H1 (cell line): ENCODE data around the gene RAB8B. TPM values are rescaled to one million over a fixed set of nuclear protein-coding genes. Genes with fewer than 3 reads are reported as not detected.

Experiments used
- CTCF ChIA-PET: fragments of 300-600 bp; sonication (Branson Sonifier 250); formaldehyde crosslinking; loops from one replicate; lab custom pipeline; 2021; ENCODE audit not compliant: partially characterized antibody; lab: Charles Lee
- POLR2A ChIA-PET: fragments of 300-600 bp; sonication (Branson Sonifier 250); formaldehyde crosslinking; loops from one replicate; lab custom pipeline; 2021; ENCODE audit warnings: inconsistent platforms; ENCODE audit not compliant: partially characterized antibody; lab: Charles Lee
- DNase-seq, 2 experiments: peaks; one replicate each; pipeline versions ENCODE4 v3.0.0 to v3.0.0-alpha.2; 2010 to 2022; ENCODE audit warnings: low spot score in 2 of 2, low read depth in 1 of 2, mixed read lengths in 1 of 2
- FAIRE-seq: peaks from 2 replicates; lab custom pipeline; 2011; peaks lifted over from hg19 to GRCh38; lab: Jason Lieb, UNC
- H2AFZ ChIP-seq: 2 replicates; pipeline ENCODE4 v1.8.1; 2012; ENCODE audit warnings: low read length, inconsistent platforms
- H2AK5ac ChIP-seq: 2 replicates; pipeline ENCODE4 v1.6.1; 2013; ENCODE audit warnings: low read depth, low read length
- H2BK120ac ChIP-seq: replicated peaks from 2 replicates; pipeline ENCODE3; 2013; ENCODE audit warnings: low read depth, low read length, inconsistent platforms
- H2BK12ac ChIP-seq: 2 replicates; pipeline ENCODE4 v1.6.1; 2013; ENCODE audit warnings: low read depth, low read length
- H2BK15ac ChIP-seq: 2 replicates; pipeline ENCODE4 v1.6.1; 2013; ENCODE audit warnings: low read length
- H2BK20ac ChIP-seq: 2 replicates; pipeline ENCODE4 v1.6.1; 2013; ENCODE audit warnings: low read length
- H2BK5ac ChIP-seq: 2 replicates; pipeline ENCODE4 v1.6.1; 2013; ENCODE audit warnings: low read depth, low read length
- H3K14ac ChIP-seq: 2 replicates; pipeline ENCODE4 v1.6.1; 2013; ENCODE audit warnings: inconsistent platforms; ENCODE audit not compliant: insufficient read length
- H3K18ac ChIP-seq: 2 replicates; pipeline ENCODE4 v1.6.1; 2013; ENCODE audit warnings: low read length; ENCODE audit errors: extremely low read depth
- H3K23ac ChIP-seq: 2 replicates; pipeline ENCODE4 v1.6.1; 2013; ENCODE audit warnings: inconsistent platforms; ENCODE audit not compliant: insufficient read length
- H3K23me2 ChIP-seq: 2 replicates; pipeline ENCODE4 v1.6.1; 2013; ENCODE audit warnings: low read depth, low read length
- H3K27ac ChIP-seq: 2 replicates; pipeline ENCODE4 v1.6.1; 2011; ENCODE audit warnings: low read depth, low read length, inconsistent platforms
- H3K27me3 ChIP-seq, 4 experiments: replicated peaks in 1 of 4; 1 replicate in 1 of 4; 2 replicates in 3 of 4; pipeline versions ENCODE4 v1.6.1 to v1.8.1; 2011 to 2013; ENCODE audit warnings: low read length in 3 of 4, mild to moderate bottlenecking in 3 of 4, inconsistent platforms in 2 of 4, mixed read lengths in 2 of 4, moderate library complexity in 1 of 4; ENCODE audit not compliant: control insufficient read depth in 3 of 4, insufficient read depth in 3 of 4; ENCODE audit errors: extremely low read depth in 1 of 4
- H3K36me3 ChIP-seq, 4 experiments: 2 replicates each; pipeline versions ENCODE4 v1.6.1 to v1.8.1; 2011 to 2013; ENCODE audit warnings: mild to moderate bottlenecking in 4 of 4, low read length in 3 of 4, moderate library complexity in 2 of 4, control low read depth in 1 of 4, inconsistent platforms in 1 of 4; ENCODE audit not compliant: insufficient read depth in 4 of 4, control insufficient read depth in 2 of 4
- H3K4ac ChIP-seq: replicated peaks from 2 replicates; pipeline ENCODE3; 2013; ENCODE audit warnings: low read length, low read depth, mixed read lengths, inconsistent platforms; ENCODE audit not compliant: insufficient read length
- H3K4me1 ChIP-seq, 4 experiments: replicated peaks in 1 of 4; 1 replicate in 1 of 4; 2 replicates in 3 of 4; pipeline versions ENCODE4 v1.6.1 to v1.8.1; 2011 to 2013; ENCODE audit warnings: low read length in 3 of 4, inconsistent platforms in 2 of 4, mixed read lengths in 1 of 4; ENCODE audit not compliant: insufficient read depth in 4 of 4, control insufficient read depth in 3 of 4
- H3K4me2 ChIP-seq, 2 experiments: 2 replicates each; pipeline versions ENCODE4 v1.6.1 to v1.8.1; 2011 to 2013; ENCODE audit warnings: low read depth in 2 of 2, low read length in 2 of 2, control low read depth in 1 of 2, inconsistent platforms in 1 of 2, mild to moderate bottlenecking in 1 of 2; ENCODE audit not compliant: insufficient read depth in 1 of 2
- H3K4me3 ChIP-seq, 4 experiments: fragments of 200-600, 300-600 bp in 1 of 4; sonication (generic), shearing (Covaris generic), sonication (Bioruptor Twin) in 1 of 4; 2 replicates each; pipeline versions ENCODE4 v1.5.1 to v1.8.1; 2011 to 2016; ENCODE audit warnings: low read length in 4 of 4, low read depth in 3 of 4, control low read depth in 2 of 4, inconsistent platforms in 2 of 4, mild to moderate bottlenecking in 2 of 4, mixed read lengths in 1 of 4, moderate library complexity in 1 of 4; ENCODE audit not compliant: insufficient read depth in 2 of 4; ENCODE audit errors: extremely low read depth in 1 of 4
- H3K56ac ChIP-seq: replicated peaks from 2 replicates; pipeline ENCODE3; 2013; ENCODE audit warnings: low read depth, mild to moderate bottlenecking, mixed read lengths, low read length, inconsistent platforms; ENCODE audit not compliant: insufficient read length
- H3K79me1 ChIP-seq: 2 replicates; pipeline ENCODE4 v1.6.1; 2013; ENCODE audit warnings: low read depth, low read length, control low read depth
- H3K79me2 ChIP-seq, 2 experiments: 2 replicates each; pipeline versions ENCODE4 v1.6.1 to v1.8.1; 2012 to 2013; ENCODE audit warnings: low read length in 2 of 2, mild to moderate bottlenecking in 2 of 2, inconsistent platforms in 1 of 2; ENCODE audit not compliant: insufficient read depth in 2 of 2, control insufficient read depth in 1 of 2
- H3K9ac ChIP-seq, 4 experiments: replicated peaks in 1 of 4; 1 replicate in 1 of 4; 2 replicates in 3 of 4; pipeline versions ENCODE4 v1.6.1 to v1.8.1; 2011 to 2013; ENCODE audit warnings: low read depth in 3 of 4, low read length in 3 of 4, control low read depth in 2 of 4, mild to moderate bottlenecking in 2 of 4, moderate library complexity in 2 of 4, inconsistent platforms in 1 of 4; ENCODE audit errors: extremely low read depth in 1 of 4
- H3K9me3 ChIP-seq, 2 experiments: 2 replicates each; pipeline versions ENCODE4 v1.6.1 to v1.8.1; 2012 to 2013; ENCODE audit warnings: mild to moderate bottlenecking in 2 of 2, moderate library complexity in 2 of 2, control low read depth in 1 of 2, inconsistent platforms in 1 of 2, low read depth in 1 of 2, low read length in 1 of 2, mixed read lengths in 1 of 2; ENCODE audit not compliant: insufficient read depth in 2 of 2
- H4K20me1 ChIP-seq, 2 experiments: replicated peaks in 1 of 2; 2 replicates each; pipeline versions ENCODE3 to v1.8.1; 2011 to 2013; ENCODE audit warnings: inconsistent platforms in 2 of 2, low read length in 2 of 2, mild to moderate bottlenecking in 1 of 2; ENCODE audit not compliant: insufficient read depth in 2 of 2, control insufficient read depth in 1 of 2
- H4K5ac ChIP-seq: 2 replicates; pipeline ENCODE4 v1.6.1; 2013; ENCODE audit warnings: low read length, low read depth, mixed read lengths, inconsistent platforms; ENCODE audit not compliant: insufficient read length
- H4K8ac ChIP-seq: 2 replicates; pipeline ENCODE4 v1.8.0; 2013; ENCODE audit warnings: mild to moderate bottlenecking, moderate library complexity, low read length, inconsistent platforms; ENCODE audit not compliant: insufficient read depth; ENCODE audit errors: extremely low read depth
- H4K91ac ChIP-seq: replicated peaks from 2 replicates; pipeline ENCODE3; 2013; ENCODE audit warnings: low read length, mixed read lengths, inconsistent platforms; ENCODE audit not compliant: insufficient read length
- CBX5 ChIP-seq: fragments of 300-800, 300-1000 bp; sonication (generic); IDR thresholded peaks from 2 replicates; pipeline ENCODE4 v1.7.1; 2016; ENCODE audit warnings: antibody characterized with exemption, low read length, low read depth
- CEBPB ChIP-seq: IDR thresholded peaks from 2 replicates; pipeline ENCODE4 v1.6.1; 2012; ENCODE audit warnings: low read depth, low read length
- CREB1 ChIP-seq: IDR thresholded peaks from 2 replicates; pipeline ENCODE4 v1.6.1; 2012; ENCODE audit warnings: inconsistent platforms
- CTBP2 ChIP-seq: IDR thresholded peaks from 2 replicates; pipeline ENCODE4 v1.7.0; 2011; ENCODE audit warnings: borderline replicate concordance, mild to moderate bottlenecking, moderate library complexity, mixed read lengths, low read length; ENCODE audit not compliant: insufficient read depth, insufficient read length
- E2F6 ChIP-seq: IDR thresholded peaks from 2 replicates; pipeline ENCODE4 v1.6.1; 2012; ENCODE audit warnings: inconsistent platforms
- HDAC2 ChIP-seq, 2 experiments: fragments of 300-600 bp in 1 of 2; sonication (generic) in 1 of 2; IDR thresholded peaks; 2 replicates each; pipeline ENCODE4 v1.6.1; 2011 to 2012; ENCODE audit warnings: low read depth in 2 of 2, low read length in 2 of 2, mild to moderate bottlenecking in 2 of 2, moderate library complexity in 2 of 2, borderline replicate concordance in 1 of 2, inconsistent platforms in 1 of 2
- KDM5A ChIP-seq: fragments of 200-600 bp; IDR thresholded peaks from 2 replicates; pipeline ENCODE4 v1.7.1; 2012; ENCODE audit warnings: mild to moderate bottlenecking, low read length, inconsistent platforms, mixed read lengths
- POLR2A ChIP-seq, 2 experiments: IDR thresholded peaks; 1 replicate in 1 of 2; 2 replicates in 1 of 2; pipeline ENCODE4 v1.6.1; 2011; ENCODE audit warnings: low read depth in 2 of 2, low read length in 2 of 2, mild to moderate bottlenecking in 2 of 2; ENCODE audit errors: control extremely low read depth in 1 of 2
- RAD21 ChIP-seq, 2 experiments: IDR thresholded peaks in 1 of 2; conservative IDR thresholded peaks in 1 of 2; 2 replicates each; pipeline ENCODE4 v1.6.1; 2011; ENCODE audit warnings: low read depth in 2 of 2, low read length in 2 of 2, improper control_type of control experiment in 1 of 2, inconsistent platforms in 1 of 2, mild to moderate bottlenecking in 1 of 2, moderate library complexity in 1 of 2
- RBBP5 ChIP-seq: IDR thresholded peaks from 2 replicates; pipeline ENCODE4 v1.7.1; 2012; ENCODE audit warnings: low read depth, mild to moderate bottlenecking, inconsistent platforms, low read length, moderate library complexity, borderline replicate concordance
- RXRA ChIP-seq: IDR thresholded peaks from 2 replicates; pipeline ENCODE4 v1.6.1; 2011; ENCODE audit warnings: low read depth, mild to moderate bottlenecking, low read length, moderate library complexity; ENCODE audit not compliant: insufficient read depth
- SUZ12 ChIP-seq: fragments of 200-600 bp; sonication (generic); IDR thresholded peaks from 2 replicates; pipeline ENCODE4 v1.6.1; 2012; ENCODE audit warnings: mild to moderate bottlenecking, inconsistent platforms, low read length, moderate library complexity, mixed read lengths
- WGBS, 2 experiments: shearing (Covaris generic) in 1 of 2; methylation state at CpG; one replicate each; pipeline versions ENCODE4 v1.1.6 to v1.1.7; 2013 to 2015; ENCODE audit warnings: low lambda C conversion rate in 2 of 2, mixed read lengths in 2 of 2, inconsistent platforms in 1 of 2, low coverage in 1 of 2, missing lambda C conversion rate in 1 of 2; ENCODE audit not compliant: insufficient replicate concordance in 2 of 2, insufficient coverage in 1 of 2, insufficient read length in 1 of 2; ENCODE audit errors: extremely low coverage in 1 of 2, missing lambda C conversion rate in 1 of 2; 5-methylcytosine and 5-hydroxymethylcytosine counted together
- polyA plus RNA-seq, 7 experiments: library from polyadenylated mRNA; depleted of rRNA in 3 of 7; stranded (reverse) in 5 of 7; unstranded in 2 of 7; fragments of >200 nt in 5 of 7; fragments of 200-250 nt in 2 of 7; gene quantifications; 1 replicate in 5 of 7; 2 replicates in 1 of 7; 4 replicates in 1 of 7; pipeline versions ENCODE4 v1.2.1 to v1.2.3, GENCODE V29; 2011 to 2013; ENCODE audit warnings: missing spikeins in 2 of 7, mixed read lengths in 2 of 7
- total RNA-seq: library from RNA; stranded (reverse); fragmentation: NEBNext Ultra II Directional; extraction: Animal tissue kit (Norgen Biotek cat#: 25700); gene quantifications from 2 replicates; pipeline ENCODE4 v1.2.1, GENCODE V29; 2021
- TF ChIP-seq, protein P1 (sequence below): IDR thresholded peaks from 2 replicates; pipeline ENCODE4 v1.6.1; 2012; ENCODE audit warnings: inconsistent platforms

RAB8B gene
- total and polyA plus RNA-seq, 2 of the 8 experiments (the other 6 are each of a cell fraction or from before 2014, with no cell fraction given) = 9.5 to 47.8 TPM

- H2AK5ac ChIP-seq = no peak overlapping the region
- TF ChIP-seq CEBPB (no peak), POLR2A (IDR thresholded peaks at IDR 0.05; ENCODE audit: control extremely low read depth in 1 of 2, low read depth in 2 of 2, low read length in 2 of 2) (no peak), SUZ12 (no peak), KDM5A (no peak), CBX5 (no peak), E2F6 (no peak), HDAC2 (IDR thresholded peaks at IDR 0.05; ENCODE audit: borderline replicate concordance in 1 of 2, low read depth in 2 of 2, low read length in 2 of 2) (no peak), RAD21 (IDR thresholded peaks at IDR 0.05 in 1 of 2, conservative IDR thresholded peaks at IDR 0.05 in 1 of 2; ENCODE audit: low read depth in 2 of 2, low read length in 2 of 2) (no peak), CTBP2 (no peak), CREB1 (no peak), RXRA (no peak), RBBP5 (no peak)
- TF ChIP-seq, protein P1, sequence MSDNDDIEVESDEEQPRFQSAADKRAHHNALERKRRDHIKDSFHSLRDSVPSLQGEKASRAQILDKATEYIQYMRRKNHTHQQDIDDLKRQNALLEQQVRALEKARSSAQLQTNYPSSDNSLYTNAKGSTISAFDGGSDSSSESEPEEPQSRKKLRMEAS = no peak
- H2BK20ac ChIP-seq = no peak overlapping the region
- 100% methylated on average over 2 of the region's 2 CpGs; no CpG with 5 or more reads in 1 of the 2 experiments for WGBS, 2 experiments
- H2BK15ac ChIP-seq = no peak overlapping the region
- H3K27me3 ChIP-seq = no peaks in the 10 kb centered on the region
- no peak overlapping the region for H3K4me2 ChIP-seq
- no peak overlapping the region for H3K9ac ChIP-seq
- FAIRE-seq = no peak
- no peak overlapping the region for H3K18ac ChIP-seq
- H2BK12ac ChIP-seq = no peak overlapping the region
- DNase-seq = no peak
- H3K9me3 ChIP-seq = no peaks in the 10 kb centered on the region
- no peak overlapping the region for H3K4ac ChIP-seq
- no peak overlapping the region for H3K56ac ChIP-seq
- no peaks in the 10 kb centered on the region for H3K23me2 ChIP-seq
- H3K4me3 ChIP-seq = no peak overlapping the region
- H3K4me1 ChIP-seq = no peaks in the 10 kb centered on the region
- H4K5ac ChIP-seq = no peak overlapping the region
- no peak overlapping the region for H3K23ac ChIP-seq
- no peak overlapping the region for H3K14ac ChIP-seq
- ChIA-PET POLR2A (interaction anchor here (0.7 kb wide), 1 partner anchor 142 kb away, joined by 3 read pairs; no protein-coding TSS in a partner anchor), CTCF (interaction anchor here (0.6 to 1.2 kb wide), 3 partner anchors 9 to 70 kb away, joined by 3 to 5 read pairs (median 4); no protein-coding TSS in a partner anchor)
- no peaks in the 10 kb centered on the region for H3K36me3 ChIP-seq
- no peaks in the 10 kb centered on the region for H3K79me1 ChIP-seq
- no peak overlapping the region for H2AFZ ChIP-seq
- H4K91ac ChIP-seq = no peak overlapping the region
- peaks cover 0 to 2% of the 10 kb centered on the region in 2 experiments; a peak in 1 of 4 replicates for H3K79me2 ChIP-seq
- H2BK120ac ChIP-seq = no peak overlapping the region
- H4K8ac ChIP-seq = no peak overlapping the region
- no peaks in the 10 kb centered on the region for H4K20me1 ChIP-seq
- H2BK5ac ChIP-seq = no peak overlapping the region
- no peak overlapping the region for H3K27ac ChIP-seq
Observed at GRCh38 chr15:63227689-63228088, 38.3 kb downstream of the RAB8B start.
